ENCODE measurements around the gene ADH7.

The ADH7 gene

DNA sequence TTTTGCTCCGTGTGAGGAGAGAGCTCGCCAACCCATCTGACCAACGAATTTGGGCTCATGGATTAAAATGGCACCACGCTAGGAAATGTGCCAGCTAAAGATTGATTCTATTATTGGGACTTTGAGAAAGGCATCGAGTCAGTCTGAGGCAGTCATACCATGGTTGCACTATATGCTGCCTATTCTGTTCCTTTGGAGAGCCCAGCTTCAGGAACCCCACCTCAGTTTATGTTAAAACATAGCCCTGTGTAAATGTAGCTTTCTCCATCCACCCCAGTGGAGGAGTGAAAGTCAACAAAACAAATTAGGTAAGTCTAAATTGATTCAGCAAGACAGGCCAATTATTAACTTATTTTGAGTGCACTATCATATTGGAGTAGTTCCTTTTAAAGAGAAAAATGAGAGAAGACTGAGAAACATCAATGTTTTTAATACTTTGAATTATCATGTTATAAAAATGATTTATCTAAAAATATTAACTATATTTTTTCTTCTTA lies 24.5 kb upstream of the ADH7 start:
- no peak for DNase-seq
- Histone ChIP-seq H3K36me3 (ENCODE audit: control insufficient read depth, insufficient read depth, low read length) (no peaks in the 10 kb centered on the region), H3K4me3 (ENCODE audit: insufficient read depth, low read depth, low read length, poor library complexity, severe bottlenecking) (no peak overlapping the region), H3K27ac (ENCODE audit: insufficient read depth, low read length, poor library complexity, severe bottlenecking) (no peak overlapping the region), H3K4me1 (ENCODE audit: control insufficient read depth, insufficient read depth, low read length, poor library complexity, severe bottlenecking) (no peaks in the 10 kb centered on the region), H3K27me3 (replicated peaks; ENCODE audit: control insufficient read depth, insufficient read depth, low read length, poor library complexity, severe bottlenecking) (no peaks in the 10 kb centered on the region), H3K9me3 (ENCODE audit: control insufficient read depth, low read length) (no peaks in the 10 kb centered on the region)

DNA sequence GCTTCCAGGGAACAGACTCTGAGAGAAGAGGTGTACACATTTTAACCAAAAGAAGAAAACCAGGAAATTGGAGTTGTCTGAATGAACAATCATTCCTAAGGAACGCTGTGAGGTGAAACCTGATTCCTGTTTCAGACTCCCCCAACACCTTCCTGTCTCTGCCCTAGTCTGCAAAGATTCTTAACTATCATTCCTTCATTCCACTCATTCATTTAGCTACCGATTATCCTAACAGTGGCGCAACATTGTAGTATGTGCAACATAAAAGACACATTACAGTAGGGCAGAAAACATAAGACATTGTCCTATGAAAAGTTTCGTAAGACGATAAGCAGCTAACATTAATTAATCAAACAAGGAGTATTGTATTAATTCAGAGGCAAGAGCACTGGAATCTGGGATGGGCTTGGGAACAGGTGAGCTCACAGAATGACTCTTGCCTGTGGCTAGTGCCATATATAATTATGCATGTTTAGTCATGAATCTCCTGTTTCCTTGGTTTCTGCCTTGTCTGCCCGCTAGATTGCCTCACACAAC lies 23.8 kb upstream of the ADH7 start:
- Histone ChIP-seq H3K9me3 (ENCODE audit: control insufficient read depth, low read length) (no peaks in the 10 kb centered on the region), H3K27ac (ENCODE audit: insufficient read depth, low read length, poor library complexity, severe bottlenecking) (no peak overlapping the region), H3K36me3 (ENCODE audit: control insufficient read depth, insufficient read depth, low read length) (no peaks in the 10 kb centered on the region), H3K27me3 (replicated peaks; ENCODE audit: control insufficient read depth, insufficient read depth, low read length, poor library complexity, severe bottlenecking) (no peaks in the 10 kb centered on the region), H3K4me3 (ENCODE audit: insufficient read depth, low read depth, low read length, poor library complexity, severe bottlenecking) (no peak overlapping the region), H3K4me1 (ENCODE audit: control insufficient read depth, insufficient read depth, low read length, poor library complexity, severe bottlenecking) (no peaks in the 10 kb centered on the region)
- DNase-seq: no peak

DNA sequence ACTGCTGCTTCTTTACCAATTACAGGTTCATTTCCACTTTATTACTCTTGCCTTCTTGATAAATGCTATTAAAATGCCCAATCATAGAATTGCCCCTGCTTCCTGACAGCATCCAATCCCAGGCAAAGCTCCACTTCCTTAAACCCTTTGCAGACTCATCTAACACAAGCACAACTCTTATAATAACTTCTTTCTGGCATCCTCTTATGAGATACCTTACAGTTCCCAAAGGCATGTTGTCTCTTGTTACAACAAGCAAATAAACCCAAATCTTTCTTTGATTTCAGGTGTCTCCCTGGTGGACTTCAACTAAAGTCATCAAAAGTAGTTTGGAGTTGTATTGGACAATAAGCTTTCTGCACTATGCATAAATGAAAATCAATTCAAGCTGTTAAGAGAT lies 22.5 kb upstream of the ADH7 start:
- no peak overlapping the region for H3K4me3 ChIP-seq (ENCODE audit: insufficient read depth, low read depth, low read length, poor library complexity, severe bottlenecking)
- H3K36me3 ChIP-seq (ENCODE audit: control insufficient read depth, insufficient read depth, low read length): no peaks in the 10 kb centered on the region
- H3K9me3 ChIP-seq (ENCODE audit: control insufficient read depth, low read length): no peaks in the 10 kb centered on the region
- DNase-seq: no peak
- no peaks in the 10 kb centered on the region for H3K27me3 ChIP-seq (replicated peaks; ENCODE audit: control insufficient read depth, insufficient read depth, low read length, poor library complexity, severe bottlenecking)
- H3K4me1 ChIP-seq (ENCODE audit: control insufficient read depth, insufficient read depth, low read length, poor library complexity, severe bottlenecking): no peaks in the 10 kb centered on the region
- H3K27ac ChIP-seq (ENCODE audit: insufficient read depth, low read length, poor library complexity, severe bottlenecking): no peak overlapping the region

DNA sequence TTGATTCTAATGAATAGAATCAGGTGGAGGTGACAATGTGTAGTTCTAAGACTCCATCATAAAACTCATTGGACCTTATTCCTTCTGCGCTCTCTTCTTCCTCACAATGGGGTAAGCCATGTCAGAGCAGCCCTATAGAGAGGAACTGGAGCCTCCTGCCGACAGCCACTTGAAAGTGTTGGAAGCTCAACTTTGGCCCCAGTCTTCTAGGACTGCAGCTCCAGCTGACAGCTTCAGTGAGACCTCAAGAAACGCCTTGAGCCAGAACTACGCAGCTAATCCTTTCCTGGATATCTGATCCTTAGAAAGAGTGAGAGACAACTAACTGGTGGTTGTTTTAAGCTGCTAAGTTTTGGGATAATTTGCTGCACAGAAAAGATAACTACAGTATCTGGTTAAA lies 22.1 kb upstream of the ADH7 start:
- DNase-seq: no peak
- Histone ChIP-seq H3K4me3 (ENCODE audit: insufficient read depth, low read depth, low read length, poor library complexity, severe bottlenecking) (no peak overlapping the region), H3K27me3 (replicated peaks; ENCODE audit: control insufficient read depth, insufficient read depth, low read length, poor library complexity, severe bottlenecking) (no peaks in the 10 kb centered on the region), H3K4me1 (ENCODE audit: control insufficient read depth, insufficient read depth, low read length, poor library complexity, severe bottlenecking) (no peaks in the 10 kb centered on the region), H3K27ac (ENCODE audit: insufficient read depth, low read length, poor library complexity, severe bottlenecking) (no peak overlapping the region), H3K36me3 (ENCODE audit: control insufficient read depth, insufficient read depth, low read length) (no peaks in the 10 kb centered on the region), H3K9me3 (ENCODE audit: control insufficient read depth, low read length) (no peaks in the 10 kb centered on the region)

DNA sequence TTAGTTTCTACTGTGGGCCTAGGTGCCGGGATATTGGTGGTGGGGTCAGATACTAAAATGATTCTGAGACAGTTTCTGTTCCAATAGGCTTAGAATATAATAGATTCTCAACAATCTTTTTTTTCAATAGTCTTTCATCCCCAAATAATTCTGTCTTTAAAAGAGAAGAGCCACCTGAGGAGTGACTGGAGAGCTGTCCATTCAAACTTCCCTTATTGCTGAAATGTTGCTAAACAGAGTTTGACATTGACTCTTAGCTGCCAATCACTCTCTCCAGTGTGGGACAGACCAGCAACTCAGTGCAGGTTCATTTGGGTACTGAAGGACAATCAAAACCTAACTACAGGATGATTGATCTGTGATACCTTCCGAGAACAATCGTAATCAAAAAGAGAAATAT lies 12.4 kb upstream of the ADH7 start:
- Histone ChIP-seq H3K27me3 (replicated peaks; ENCODE audit: control insufficient read depth, insufficient read depth, low read length, poor library complexity, severe bottlenecking) (no peaks in the 10 kb centered on the region), H3K4me1 (ENCODE audit: control insufficient read depth, insufficient read depth, low read length, poor library complexity, severe bottlenecking) (no peaks in the 10 kb centered on the region), H3K4me3 (ENCODE audit: insufficient read depth, low read depth, low read length, poor library complexity, severe bottlenecking) (no peak overlapping the region), H3K9me3 (ENCODE audit: control insufficient read depth, low read length) (no peaks in the 10 kb centered on the region), H3K36me3 (ENCODE audit: control insufficient read depth, insufficient read depth, low read length) (no peaks in the 10 kb centered on the region), H3K27ac (ENCODE audit: insufficient read depth, low read length, poor library complexity, severe bottlenecking) (no peak overlapping the region)
- DNase-seq: no peak

DNA sequence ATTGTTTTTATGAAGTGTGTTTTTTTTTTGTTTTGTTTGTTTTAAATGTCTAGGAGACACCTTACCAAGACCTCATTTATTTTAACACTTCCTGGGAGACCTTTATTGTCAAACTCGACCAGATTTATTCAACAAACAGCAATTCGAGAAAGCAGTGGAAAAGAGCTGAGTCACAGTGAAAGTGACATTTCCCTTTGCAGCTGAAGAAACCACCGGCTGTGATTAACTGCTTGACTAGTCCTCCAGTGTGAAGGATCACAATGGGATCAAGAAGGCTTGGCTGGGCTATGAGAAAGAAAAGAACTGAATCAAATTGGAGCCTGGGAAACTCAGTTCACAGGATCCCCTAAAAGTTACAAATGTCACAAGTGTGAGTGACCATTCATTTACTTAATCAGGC lies 11.9 kb upstream of the ADH7 start:
- Histone ChIP-seq H3K36me3 (ENCODE audit: control insufficient read depth, insufficient read depth, low read length) (no peaks in the 10 kb centered on the region), H3K27me3 (replicated peaks; ENCODE audit: control insufficient read depth, insufficient read depth, low read length, poor library complexity, severe bottlenecking) (no peaks in the 10 kb centered on the region), H3K27ac (ENCODE audit: insufficient read depth, low read length, poor library complexity, severe bottlenecking) (no peak overlapping the region), H3K4me3 (ENCODE audit: insufficient read depth, low read depth, low read length, poor library complexity, severe bottlenecking) (no peak overlapping the region), H3K4me1 (ENCODE audit: control insufficient read depth, insufficient read depth, low read length, poor library complexity, severe bottlenecking) (no peaks in the 10 kb centered on the region), H3K9me3 (ENCODE audit: control insufficient read depth, low read length) (no peaks in the 10 kb centered on the region)
- DNase-seq: no peak

DNA sequence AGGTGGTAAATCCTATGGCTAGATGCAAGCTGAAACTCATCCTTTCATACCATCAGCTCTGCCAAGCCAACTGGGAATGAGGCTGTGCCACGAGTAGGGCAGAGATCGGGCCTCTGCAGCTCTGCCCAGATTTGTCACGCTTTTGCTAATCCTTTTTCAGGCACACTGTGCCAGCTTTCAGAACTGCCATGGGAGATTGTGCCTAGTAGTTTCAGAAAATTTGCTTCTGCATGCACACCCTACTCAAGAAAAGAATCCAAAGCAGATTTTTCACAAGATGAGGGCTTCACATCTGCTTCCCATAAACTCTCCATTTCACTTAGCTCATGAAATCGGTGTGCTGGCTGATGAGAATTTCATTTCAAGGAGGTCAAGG lies 3.3 kb upstream of the ADH7 start:
- Histone ChIP-seq H3K9me3 (ENCODE audit: control insufficient read depth, low read length) (no peaks in the 10 kb centered on the region), H3K27me3 (replicated peaks; ENCODE audit: control insufficient read depth, insufficient read depth, low read length, poor library complexity, severe bottlenecking) (no peaks in the 10 kb centered on the region), H3K4me1 (ENCODE audit: control insufficient read depth, insufficient read depth, low read length, poor library complexity, severe bottlenecking) (no peaks in the 10 kb centered on the region), H3K27ac (ENCODE audit: insufficient read depth, low read length, poor library complexity, severe bottlenecking) (no peak overlapping the region), H3K36me3 (ENCODE audit: control insufficient read depth, insufficient read depth, low read length) (no peaks in the 10 kb centered on the region), H3K4me3 (ENCODE audit: insufficient read depth, low read depth, low read length, poor library complexity, severe bottlenecking) (no peak overlapping the region)
- DNase-seq: no peak

DNA sequence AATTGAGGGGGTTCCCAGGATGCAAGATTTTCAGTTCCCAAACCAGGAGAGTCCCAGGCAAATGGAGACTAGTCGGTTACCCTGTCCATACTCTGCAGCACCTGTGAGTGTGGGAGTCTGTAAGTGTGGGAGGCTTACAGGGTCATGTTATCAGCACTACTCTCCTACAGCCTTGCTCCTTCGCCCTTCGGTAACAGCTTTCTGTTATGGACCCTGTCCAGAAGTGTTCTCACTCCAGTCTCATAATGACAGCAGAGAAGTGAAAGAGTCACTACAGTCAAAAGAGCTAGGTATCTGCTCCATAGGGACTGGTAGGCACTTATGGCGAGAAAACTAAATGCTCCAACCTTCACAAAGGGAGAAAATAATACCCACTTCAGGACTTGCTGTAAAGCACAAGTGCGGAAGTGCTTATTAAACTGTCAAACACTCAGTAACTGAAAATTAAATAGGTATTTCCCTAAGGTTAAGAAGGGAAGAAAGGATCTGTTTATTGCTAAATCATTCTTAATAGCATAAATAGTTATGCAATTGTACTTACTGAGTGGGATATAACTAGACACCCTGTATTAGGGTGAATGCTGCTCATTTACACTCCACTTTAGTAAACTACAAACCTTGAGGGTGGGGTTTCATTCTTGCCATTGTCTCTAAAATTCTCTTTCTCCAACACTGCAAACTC lies 2.7 kb upstream of the ADH7 start:
- DNase-seq: no peak

DNA sequence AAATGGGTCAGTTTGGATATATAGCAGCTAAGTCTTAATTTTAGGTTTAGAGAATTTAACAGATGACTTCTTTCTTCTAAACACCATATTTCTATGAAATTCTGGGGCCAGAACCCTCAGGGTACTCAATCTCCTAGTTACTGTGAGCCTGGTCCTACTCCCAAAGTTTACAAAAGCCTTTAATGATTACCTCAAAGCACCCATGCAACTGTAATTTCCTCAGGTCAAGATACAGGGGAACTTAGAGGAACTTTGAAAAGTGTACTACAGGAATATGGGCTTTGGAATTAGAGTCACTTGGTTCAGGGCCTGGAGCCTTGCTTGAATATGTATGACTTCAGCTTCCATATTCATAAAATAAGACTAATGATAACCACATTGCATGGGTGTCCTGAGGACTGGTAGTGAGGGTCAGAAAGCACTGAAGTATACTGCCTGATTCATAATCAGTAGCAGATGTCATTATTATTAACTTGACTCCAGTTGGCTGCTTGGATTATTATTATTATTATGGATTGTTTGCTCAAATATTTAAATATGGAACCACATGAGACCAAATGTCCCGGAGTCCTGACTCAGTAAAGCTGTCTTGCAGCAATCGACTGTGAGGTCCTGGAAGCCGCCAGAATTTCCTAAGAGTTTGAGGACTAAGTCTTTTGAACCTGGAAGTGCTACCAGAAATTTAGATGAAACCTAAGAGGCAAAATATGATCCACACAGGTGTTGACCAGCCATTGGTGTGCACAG lies 2.0 kb upstream of the ADH7 start:
- Histone ChIP-seq H3K9me3 (ENCODE audit: control insufficient read depth, low read length) (no peaks in the 10 kb centered on the region), H3K4me3 (ENCODE audit: insufficient read depth, low read depth, low read length, poor library complexity, severe bottlenecking) (no peak overlapping the region), H3K4me1 (ENCODE audit: control insufficient read depth, insufficient read depth, low read length, poor library complexity, severe bottlenecking) (no peaks in the 10 kb centered on the region), H3K36me3 (ENCODE audit: control insufficient read depth, insufficient read depth, low read length) (no peaks in the 10 kb centered on the region), H3K27me3 (replicated peaks; ENCODE audit: control insufficient read depth, insufficient read depth, low read length, poor library complexity, severe bottlenecking) (no peaks in the 10 kb centered on the region), H3K27ac (ENCODE audit: insufficient read depth, low read length, poor library complexity, severe bottlenecking) (no peak overlapping the region)
- no peak for DNase-seq

More for the DNA sequence above, 2.7 kb upstream of the ADH7 start:
- Histone ChIP-seq H3K4me3 (ENCODE audit: insufficient read depth, low read depth, low read length, poor library complexity, severe bottlenecking) (no peak overlapping the region), H3K27me3 (replicated peaks; ENCODE audit: control insufficient read depth, insufficient read depth, low read length, poor library complexity, severe bottlenecking) (no peaks in the 10 kb centered on the region), H3K36me3 (ENCODE audit: control insufficient read depth, insufficient read depth, low read length) (no peaks in the 10 kb centered on the region), H3K9me3 (ENCODE audit: control insufficient read depth, low read length) (no peaks in the 10 kb centered on the region), H3K4me1 (ENCODE audit: control insufficient read depth, insufficient read depth, low read length, poor library complexity, severe bottlenecking) (no peaks in the 10 kb centered on the region), H3K27ac (ENCODE audit: insufficient read depth, low read length, poor library complexity, severe bottlenecking) (no peak overlapping the region)

DNA sequence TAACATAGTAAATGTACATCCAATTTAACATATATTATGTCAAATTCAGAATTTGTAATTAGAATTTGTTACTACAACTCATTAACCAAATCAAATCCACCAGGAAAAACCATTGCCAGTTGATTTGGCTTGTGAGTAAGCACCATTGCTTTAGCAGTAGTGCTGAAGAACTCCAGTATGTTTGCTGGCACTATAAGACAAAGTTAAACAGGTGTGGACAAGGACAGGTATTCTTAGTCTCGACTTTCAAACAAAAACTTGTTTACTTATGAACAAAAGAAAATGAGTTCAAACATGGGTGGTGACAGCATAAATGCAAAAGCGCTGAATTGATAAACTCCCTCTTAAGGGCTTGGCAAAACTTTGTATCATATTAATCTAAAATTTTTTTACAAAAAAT lies 1.3 kb upstream of the ADH7 start:
- Histone ChIP-seq H3K27me3 (replicated peaks; ENCODE audit: control insufficient read depth, insufficient read depth, low read length, poor library complexity, severe bottlenecking) (no peaks in the 10 kb centered on the region), H3K4me3 (ENCODE audit: insufficient read depth, low read depth, low read length, poor library complexity, severe bottlenecking) (no peak overlapping the region), H3K36me3 (ENCODE audit: control insufficient read depth, insufficient read depth, low read length) (no peaks in the 10 kb centered on the region), H3K9me3 (ENCODE audit: control insufficient read depth, low read length) (no peaks in the 10 kb centered on the region), H3K27ac (ENCODE audit: insufficient read depth, low read length, poor library complexity, severe bottlenecking) (no peak overlapping the region), H3K4me1 (ENCODE audit: control insufficient read depth, insufficient read depth, low read length, poor library complexity, severe bottlenecking) (no peaks in the 10 kb centered on the region)
- no peak for DNase-seq

All from effector memory CD4-positive, alpha-beta T cell (primary cell).